ENCODE results near the gene TSPEAR. TPM values are rescaled to one million over a fixed set of nuclear protein-coding genes. Genes with fewer than 3 reads are reported as not detected.
"Not testable (repeated sequence)": the region's sequence is repeated elsewhere in the genome, so short reads cannot be mapped to it uniquely, and the experiment has no call there.

The TSPEAR gene
- polyA plus RNA-seq, 4 donors, result 0.55 to 1.1 (median 0.80) TPM

GRCh38 chr21:44595524-44595923, 115.8 kb downstream of the TSPEAR start:
- no peak for DNase-seq (ENCODE audit: low read depth in 4 of 4, low spot score in 2 of 4)

DNA sequence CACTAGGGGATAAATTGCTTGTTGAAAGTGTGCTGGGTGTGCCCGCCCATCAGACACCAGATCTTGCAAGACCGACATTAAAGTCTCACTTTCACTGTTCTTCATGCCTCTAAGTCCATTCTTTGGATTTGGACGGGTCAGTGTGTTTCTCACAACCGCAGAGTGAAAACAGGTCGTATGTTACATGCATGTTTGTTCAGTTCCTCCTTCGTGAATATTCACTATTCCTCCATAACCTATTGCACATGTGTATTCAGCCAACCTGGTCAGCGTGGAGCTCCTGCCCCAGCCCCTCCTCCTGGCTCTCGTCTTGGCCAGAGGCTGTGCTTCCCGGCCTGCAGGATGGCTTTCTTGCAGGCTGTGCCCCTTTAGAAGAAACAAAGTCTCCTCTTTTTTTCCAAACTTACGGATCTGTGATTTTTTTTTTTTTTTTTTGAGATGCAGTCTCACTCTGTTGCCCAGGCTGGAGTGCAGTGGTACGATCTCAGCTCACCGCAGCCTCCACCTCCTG, 116.9 kb downstream of the TSPEAR start:
- no peak for DNase-seq (ENCODE audit: low read depth in 4 of 4, low spot score in 2 of 4)

- peak in 1 of 4 donors; percentile 15 for DNase-seq (ENCODE audit: low read depth in 4 of 4, low spot score in 2 of 4)
Measured at GRCh38 chr21:44593598-44594405, 117.6 kb downstream of the TSPEAR start.

DNA sequence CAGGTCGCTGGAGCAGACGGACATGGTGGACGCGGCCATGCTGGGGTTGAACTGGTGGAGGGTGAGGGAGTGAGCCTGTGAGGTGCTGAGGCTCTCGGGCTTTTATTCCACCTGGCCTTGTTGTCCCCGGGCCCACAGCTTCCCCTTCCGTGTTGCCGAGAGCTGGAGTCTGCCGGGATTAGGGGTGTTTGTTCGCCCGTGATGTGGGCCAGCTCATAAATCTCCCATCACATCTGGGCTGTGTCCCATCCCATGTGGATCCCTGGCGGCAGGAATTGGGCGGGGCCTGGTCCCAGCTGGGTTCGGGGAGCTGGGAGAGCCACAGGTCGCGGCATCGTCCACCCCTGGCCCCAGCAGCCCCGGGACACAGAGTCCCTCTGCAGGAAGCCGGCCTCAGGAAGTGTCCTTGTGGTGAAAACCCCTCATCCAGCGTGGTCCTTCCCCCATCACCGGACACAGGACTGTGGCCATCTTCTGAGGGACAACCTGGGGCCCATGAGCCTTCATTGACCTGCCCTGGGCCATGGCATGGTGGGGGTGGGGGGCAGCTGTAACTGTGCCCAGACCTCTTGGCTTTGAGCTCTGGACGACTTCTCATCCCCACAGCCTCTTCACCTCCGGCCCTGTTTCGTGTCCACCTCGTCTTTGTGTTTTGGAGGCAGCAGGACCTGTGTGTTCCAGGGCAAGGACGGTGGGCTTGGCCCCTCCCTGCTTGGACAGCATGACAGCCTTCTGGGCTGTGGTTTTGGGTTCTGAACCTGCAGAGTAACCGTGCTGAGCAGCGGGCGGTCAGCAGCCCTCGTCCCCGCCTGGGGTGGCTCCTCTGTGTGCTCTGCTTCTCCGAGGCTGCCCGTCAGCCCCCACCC, 118.7 kb downstream of the TSPEAR start, which contains the start of gene KRTAP10-6:
Gene KRTAP10-6, minus strand, starts transcription at position 60 of the 866 bp plus-strand sequence. Its CDS starts 21 bp downstream, at position 39.
- DNase-seq (ENCODE audit: low read depth in 4 of 4, low spot score in 2 of 4), result no peak

GRCh38 chr21:44591801-44592130, 119.6 kb downstream of the TSPEAR start:
- DNase-seq (ENCODE audit: low read depth in 4 of 4, low spot score in 2 of 4), result not testable (repeated sequence)

DNA sequence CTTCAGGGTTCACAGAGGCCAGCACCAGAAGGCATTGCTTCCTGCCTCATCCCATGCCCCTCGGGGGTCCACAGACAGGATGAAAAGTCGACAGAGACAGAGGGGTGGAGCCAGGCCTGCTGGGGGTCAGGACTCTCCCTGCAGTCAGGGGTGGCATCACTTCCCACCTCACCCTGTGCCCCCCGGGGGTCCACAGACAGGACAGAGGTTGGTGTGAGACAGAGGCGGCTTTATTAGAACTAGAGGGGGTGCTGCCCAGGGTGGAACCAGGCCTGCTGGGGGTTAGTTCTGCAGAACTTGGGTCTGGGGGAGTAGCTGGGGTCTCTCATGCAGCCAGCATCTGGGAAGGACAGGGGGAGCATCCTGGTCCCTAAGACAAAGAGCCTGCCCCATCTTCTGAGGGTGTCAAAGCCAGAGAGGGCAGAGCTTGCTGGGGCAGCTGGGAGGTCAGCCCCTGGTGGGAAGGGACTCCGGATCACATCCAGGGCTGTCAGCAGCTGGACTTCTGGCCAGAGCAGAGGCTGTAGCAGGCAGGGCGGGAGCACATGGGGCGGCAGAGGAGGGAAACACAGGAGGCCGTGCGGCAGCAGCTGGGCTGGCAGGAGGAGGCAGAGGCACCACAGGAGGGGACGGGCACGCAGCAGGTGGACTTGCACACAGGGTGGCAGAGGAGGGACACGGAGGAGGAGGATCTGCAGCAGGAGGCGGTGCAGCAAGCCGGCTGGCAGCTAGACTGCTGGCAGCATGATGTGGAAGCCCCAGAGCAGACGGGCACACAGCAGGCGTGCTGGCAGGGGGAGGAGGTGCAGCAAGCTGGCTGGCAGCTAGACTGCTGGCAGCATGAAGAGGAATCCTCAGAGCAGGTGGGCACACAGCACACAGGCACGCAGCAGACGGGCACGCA, 120.2 kb downstream of the TSPEAR start:
- not testable (repeated sequence) for DNase-seq (ENCODE audit: low read depth in 4 of 4, low spot score in 2 of 4)

DNA sequence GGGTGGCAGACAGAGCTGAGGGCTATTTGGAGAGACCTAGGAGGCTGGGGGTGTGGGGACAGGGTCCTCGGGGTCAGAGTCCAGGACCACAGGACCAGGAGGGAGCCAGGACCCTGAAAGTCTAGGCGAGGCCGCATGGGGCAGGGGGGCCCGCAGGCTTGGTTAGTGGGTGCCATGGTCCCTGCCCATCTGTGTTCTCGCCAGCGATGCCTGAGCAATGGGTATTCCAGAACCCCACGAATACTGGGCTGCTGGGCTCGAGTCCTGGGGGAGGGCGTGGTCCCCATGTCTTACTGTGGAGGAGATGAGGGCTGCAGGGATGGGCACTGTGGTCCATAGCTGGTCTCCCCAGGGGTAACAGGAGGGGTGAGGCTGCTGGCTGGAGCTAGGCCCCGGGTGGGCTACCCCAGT, 121.1 kb downstream of the TSPEAR start:
- no peak for DNase-seq (ENCODE audit: low read depth in 4 of 4, low spot score in 2 of 4)

- DNase-seq (ENCODE audit: low read depth in 4 of 4, low spot score in 2 of 4), result no peak
Measured at GRCh38 chr21:44589586-44590305, 121.6 kb downstream of the TSPEAR start.

DNA sequence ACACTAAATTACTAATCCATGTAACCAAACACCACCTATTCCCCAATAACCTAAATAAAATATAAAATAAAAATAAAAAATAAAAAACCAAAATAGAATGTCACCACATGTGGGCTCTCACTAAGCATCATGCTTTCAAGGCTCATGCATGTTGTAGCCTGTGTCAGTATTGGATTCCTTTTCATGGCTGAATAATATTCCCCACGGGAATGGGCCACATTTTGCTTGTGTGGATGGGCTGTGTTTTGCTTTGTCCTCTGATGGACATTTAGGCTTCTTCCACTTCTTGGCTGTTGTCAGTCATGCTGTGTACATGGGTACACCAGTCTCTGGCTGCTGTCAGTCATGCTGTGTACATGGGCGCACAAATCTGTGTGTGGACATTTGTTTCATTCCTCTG, 122.3 kb downstream of the TSPEAR start:
- DNase-seq (ENCODE audit: low read depth in 4 of 4, low spot score in 2 of 4), result no peak

DNA sequence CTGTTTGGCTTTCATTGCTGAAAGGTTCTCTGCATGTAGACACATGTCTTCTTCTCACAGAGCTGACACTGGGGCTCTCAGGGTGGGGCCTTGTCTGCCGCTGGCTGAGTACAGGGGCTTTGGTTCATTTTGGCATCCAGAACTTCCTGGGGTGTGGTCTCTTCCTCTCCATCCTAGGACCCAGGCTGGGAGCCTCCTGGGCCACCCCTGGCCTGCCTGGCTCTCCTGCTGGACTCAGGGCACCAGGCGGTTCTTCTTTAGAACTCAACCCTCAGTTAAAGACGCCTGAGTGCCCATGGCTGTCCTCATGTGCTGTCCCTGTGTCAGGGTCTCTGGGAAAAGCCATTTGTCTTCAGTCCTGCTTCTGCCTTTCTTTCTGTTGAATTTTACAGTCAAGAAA, 125.5 kb downstream of the TSPEAR start:
- no peak for DNase-seq (ENCODE audit: low read depth in 4 of 4, low spot score in 2 of 4)

DNA sequence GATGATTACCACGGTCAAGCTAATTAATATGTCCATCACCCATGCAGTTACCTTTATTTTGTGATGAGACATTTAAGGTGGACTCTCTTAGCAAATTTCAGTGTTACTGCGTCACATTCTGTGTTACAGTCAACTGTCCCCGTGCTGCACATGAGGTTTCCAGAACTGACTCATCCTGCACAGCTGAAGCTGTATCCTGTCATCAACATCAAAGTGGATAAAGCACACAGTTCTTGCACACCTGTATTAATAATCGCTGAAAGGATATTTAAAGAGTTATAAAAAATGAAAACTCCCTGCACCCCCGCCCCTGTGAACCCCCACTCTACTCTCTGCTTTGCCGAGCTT, 127.6 kb downstream of the TSPEAR start:
- no peak for DNase-seq (ENCODE audit: low read depth in 4 of 4, low spot score in 2 of 4)

DNA sequence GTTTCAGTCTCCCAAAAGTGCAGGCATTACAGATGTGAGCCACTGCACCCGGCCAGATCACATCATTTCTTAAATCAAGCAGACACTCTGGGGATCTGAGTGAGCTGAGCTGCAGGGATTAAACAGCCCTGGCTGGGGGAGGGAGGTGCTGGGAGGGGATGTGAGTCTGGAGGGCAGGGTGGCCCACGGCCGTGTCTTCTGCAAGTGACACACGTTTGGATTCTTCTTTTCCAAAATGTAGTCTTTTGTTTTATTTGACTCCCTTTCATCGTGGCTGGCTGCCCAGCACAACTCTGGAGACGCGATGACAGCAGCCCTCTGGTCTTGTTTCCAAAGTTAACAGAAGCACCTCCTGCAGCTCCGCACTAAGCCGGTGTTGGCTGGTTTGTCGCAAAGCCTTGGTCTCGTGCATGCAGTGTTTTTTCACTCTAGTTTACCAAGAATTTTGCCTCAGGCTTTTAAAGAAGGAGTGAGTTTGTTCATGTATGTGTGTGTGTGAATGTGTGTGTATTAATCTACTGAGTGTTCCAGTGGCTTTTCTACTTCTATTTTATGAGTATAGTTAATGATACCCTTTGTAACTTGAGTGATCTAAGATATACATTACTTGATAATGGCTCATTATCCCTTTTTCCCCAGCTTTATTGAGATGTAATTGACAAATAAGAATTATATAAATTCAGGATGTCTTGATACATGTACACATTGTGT, 128.1 kb downstream of the TSPEAR start:
- peak in 1 of 4 donors; percentile 16 for DNase-seq (ENCODE audit: low read depth in 4 of 4, low spot score in 2 of 4)

GRCh38 chr21:44582055-44582454, 129.3 kb downstream of the TSPEAR start:
- DNase-seq (ENCODE audit: low read depth in 4 of 4, low spot score in 2 of 4), result no peak

DNA sequence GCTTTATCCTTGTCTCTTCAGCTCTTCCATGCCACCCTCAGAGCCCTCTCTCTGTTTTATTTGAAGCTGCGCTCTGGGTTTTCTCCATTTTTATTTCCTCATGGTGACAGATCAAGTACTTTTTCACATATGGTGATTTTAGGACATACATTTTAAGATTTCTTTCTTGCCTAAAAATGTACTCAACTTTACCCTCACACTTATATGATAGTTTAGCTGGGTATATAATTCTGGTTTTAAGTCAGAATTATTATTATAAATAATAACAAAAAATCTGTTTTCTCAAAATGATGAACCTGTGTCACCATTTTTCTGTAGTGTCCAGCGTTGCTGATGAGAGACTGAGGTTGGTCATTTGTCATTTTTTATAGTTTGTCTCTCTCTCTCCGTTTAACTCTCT, 130.2 kb downstream of the TSPEAR start:
- DNase-seq (ENCODE audit: low read depth in 4 of 4, low spot score in 2 of 4), result no peak

DNA sequence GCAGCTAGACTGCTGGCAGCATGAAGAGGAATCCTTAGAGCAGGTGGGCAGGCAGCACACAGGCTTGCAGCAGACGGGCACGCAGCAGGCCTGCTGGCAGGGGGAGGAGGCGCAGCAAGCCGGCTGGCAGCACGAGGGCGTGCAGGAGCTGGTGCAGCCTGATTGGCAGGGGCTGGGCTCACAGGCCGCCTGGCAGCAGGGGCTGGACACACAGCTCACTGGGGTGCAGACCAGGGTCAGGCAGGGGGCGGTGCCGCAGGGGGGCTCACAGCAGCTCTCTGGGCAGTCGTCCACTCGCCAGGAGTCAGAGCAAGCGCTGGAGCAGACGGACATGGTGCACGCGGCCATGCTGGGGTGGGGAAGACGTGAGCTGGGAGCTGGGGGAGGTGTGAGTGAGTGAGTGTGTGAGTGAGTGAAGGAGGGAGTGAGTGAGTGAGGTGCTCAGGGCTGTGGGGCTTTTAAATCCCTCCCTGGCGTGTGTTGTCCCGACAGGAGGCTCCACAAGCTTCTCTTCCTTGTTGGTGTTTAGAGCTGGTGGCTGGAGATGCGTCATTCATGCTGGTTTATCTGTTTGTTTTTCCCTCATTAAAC, 131.0 kb downstream of the TSPEAR start, which contains the start of gene KRTAP10-5:
Gene KRTAP10-5, minus strand, starts transcription at position 374 of the 591 bp plus-strand sequence. Its CDS starts 26 bp downstream, at position 348.
- not testable (repeated sequence) for DNase-seq (ENCODE audit: low read depth in 4 of 4, low spot score in 2 of 4)

- no peak for DNase-seq (ENCODE audit: low read depth in 4 of 4, low spot score in 2 of 4)
Measured at GRCh38 chr21:44579833-44580144, 131.6 kb downstream of the TSPEAR start.

DNA sequence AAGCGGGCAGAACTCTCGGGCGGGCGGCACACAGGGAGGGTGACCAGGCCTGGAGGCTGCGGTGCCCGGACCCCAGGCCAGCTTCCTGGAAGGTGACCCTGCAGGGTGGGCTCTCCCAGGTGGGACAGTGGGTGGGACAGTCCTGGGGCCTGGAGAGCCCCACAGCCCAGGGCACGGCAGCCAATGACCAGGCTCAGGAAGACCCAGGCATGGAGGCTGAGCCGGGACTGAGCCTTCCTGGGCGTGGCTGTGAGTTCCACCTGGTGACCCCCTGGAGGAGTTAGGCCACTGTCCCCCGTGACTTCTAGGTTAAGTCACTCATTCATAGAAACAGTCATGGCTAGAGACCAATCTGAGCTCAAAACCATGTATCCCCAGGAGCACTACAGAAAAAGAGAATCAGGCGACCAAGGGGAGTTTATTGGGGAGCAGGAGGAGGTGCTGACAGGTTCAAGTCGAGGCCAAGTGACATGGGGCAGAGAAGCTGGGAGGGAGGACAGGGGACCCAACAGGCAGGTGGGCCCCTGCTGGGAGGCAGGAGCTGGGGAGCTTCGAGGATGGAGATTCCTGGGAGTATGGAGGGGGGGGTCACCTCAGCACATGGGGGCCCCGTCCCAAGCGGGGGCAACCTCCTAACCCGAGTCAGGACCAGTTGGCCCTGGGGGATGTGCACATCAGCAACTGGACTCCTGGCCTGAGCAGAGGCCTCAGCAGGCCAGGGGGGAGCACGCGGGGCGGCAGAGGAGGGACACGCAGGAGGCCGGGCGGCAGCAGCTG, 132.1 kb downstream of the TSPEAR start:
- DNase-seq (ENCODE audit: low read depth in 4 of 4, low spot score in 2 of 4), result no peak

Measured in left renal cortex interstitium (tissue), 4 donors.